CD4-positive, alpha-beta T cell (primary cell): ENCODE results near the gene CHP1. TPM values are rescaled to one million over a fixed set of nuclear protein-coding genes. Genes with fewer than 3 reads are reported as not detected.

ENCODE experiments used
- ATAC-seq: fragments of 200-7000 bp; cut with Tn5 transposase; one replicate; pipeline ENCODE4 v1.10.0; 2022; ENCODE audit warnings: mild to moderate bottlenecking; ENCODE audit not compliant: poor library complexity
- CTCF ChIA-PET: fragments of 350-600 bp; sonication (Branson Sonifier 250); formaldehyde crosslinking; loops from one replicate; lab custom pipeline; 2021; ENCODE audit warnings: antibody characterized with exemption, inconsistent platforms; lab: Charles Lee
- POLR2A ChIA-PET: fragments of 350-600 bp; sonication (Branson Sonifier 250); formaldehyde crosslinking; loops from one replicate; lab custom pipeline; 2021; ENCODE audit warnings: antibody characterized with exemption, inconsistent platforms; lab: Charles Lee
- DNase-seq, 14 experiments: peaks; one replicate each; pipeline ENCODE4 v3.0.0-alpha.2; 2013 to 2020; ENCODE audit warnings: mixed read lengths in 2 of 14
- H3K27ac ChIP-seq, 2 donors: one replicate each; pipeline versions ENCODE4 v1.5.1 to v1.7.0; 2013; ENCODE audit warnings: low read length in 2 of 2, low read depth in 1 of 2, mild to moderate bottlenecking in 1 of 2
- H3K27me3 ChIP-seq, 2 experiments: 1 replicate in 1 of 2; 2 replicates in 1 of 2; pipeline versions ENCODE4 v1.6.1 to v1.7.0; 2013; ENCODE audit warnings: low read length in 2 of 2, control low read depth in 1 of 2, mild to moderate bottlenecking in 1 of 2, moderate library complexity in 1 of 2; ENCODE audit not compliant: insufficient read depth in 2 of 2, control insufficient read depth in 1 of 2
- H3K36me3 ChIP-seq: one replicate; pipeline ENCODE4 v1.6.1; 2013; ENCODE audit warnings: low read length, control low read depth; ENCODE audit not compliant: insufficient read depth
- H3K4me1 ChIP-seq: one replicate; pipeline ENCODE4 v1.6.1; 2013; ENCODE audit warnings: low read length, control low read depth; ENCODE audit not compliant: insufficient read depth
- H3K4me3 ChIP-seq: one replicate; pipeline ENCODE4 v1.5.1; 2013; ENCODE audit warnings: mild to moderate bottlenecking, low read length, moderate library complexity
- H3K9me3 ChIP-seq, 2 experiments: 1 replicate in 1 of 2; 2 replicates in 1 of 2; pipeline versions ENCODE4 v1.6.1 to v1.7.0; 2013; ENCODE audit warnings: low read length in 2 of 2, mild to moderate bottlenecking in 2 of 2, control low read depth in 1 of 2, moderate library complexity in 1 of 2; ENCODE audit not compliant: control insufficient read depth in 1 of 2, insufficient read depth in 1 of 2
- H3K27ac Mint-ChIP-seq: one replicate; pipeline ENCODE4 v1.8.0; 2020; ENCODE audit warnings: mixed read lengths
- H3K27me3 Mint-ChIP-seq: one replicate; pipeline ENCODE4 v1.8.0; 2021; ENCODE audit warnings: mixed read lengths
- H3K36me3 Mint-ChIP-seq: one replicate; pipeline ENCODE4 v1.8.0; 2021; ENCODE audit warnings: low read depth, mixed read lengths
- H3K4me1 Mint-ChIP-seq: one replicate; pipeline ENCODE4 v1.8.0; 2021; ENCODE audit warnings: low read depth, mixed read lengths
- H3K4me3 Mint-ChIP-seq: one replicate; pipeline ENCODE4 v1.8.0; 2020; ENCODE audit warnings: mild to moderate bottlenecking, mixed read lengths
- H3K9me3 Mint-ChIP-seq: one replicate; pipeline ENCODE4 v1.8.0; 2020; ENCODE audit warnings: mixed read lengths
- CTCF ChIP-seq: fragments of 200-600 bp; IDR thresholded peaks from one replicate; pipeline ENCODE4 v1.8.0; 2022; ENCODE audit warnings: antibody characterized with exemption, mild to moderate bottlenecking
- intact Hi-C, 2 experiments: fragments of 100-400 bp; cut with DNase I in 1 of 2; cut with micrococcal nuclease in 1 of 2; formaldehyde crosslinking; loops; one replicate each; pipeline versions ENCODE4 v1.15.1 to v1.9.0; 2023 to 2025; cut with DNase I, micrococcal nuclease
- total RNA-seq, 174 experiments: library from RNA in 2 of 174; stranded (reverse) in 2 of 174; gene quantifications; one replicate each; pipeline ENCODE4 v1.2.3 and lab custom pipeline; 2021 to 2026

The CHP1 gene
- total RNA-seq, 2 experiments from 2014 or later, result 20.7 to 25.5 TPM

GRCh38 chr15:41323611-41324010, 92.5 kb downstream of the CHP1 start:
- no peak for ATAC-seq
- intact Hi-C loops, result no loop called here
- H3K4me1 Mint-ChIP-seq, result no peaks in the 10 kb centered on the region

GRCh38 chr15:41331281-41331680, 100.2 kb downstream of the CHP1 start:
- no peak for ATAC-seq
- H3K27me3 Mint-ChIP-seq, result no peaks in the 10 kb centered on the region
- peaks cover 12% of the 10 kb centered on the region for H3K36me3 Mint-ChIP-seq
- TF ChIP-seq CTCF, result no peak
- peak overlapping the region; percentile 78 for H3K27ac Mint-ChIP-seq
- peak overlapping the region; percentile 89 for H3K4me3 Mint-ChIP-seq
- no peak overlapping the region for H3K4me3 ChIP-seq
- H3K27ac ChIP-seq, result no peak overlapping the region
- peaks cover 19% of the 10 kb centered on the region for H3K4me1 Mint-ChIP-seq
- DNase-seq, result no peak
- H3K36me3 ChIP-seq, result no peaks in the 10 kb centered on the region
- no peaks in the 10 kb centered on the region for H3K27me3 ChIP-seq
- H3K9me3 ChIP-seq, result no peaks in the 10 kb centered on the region
- ChIA-PET CTCF (no interaction called here), POLR2A (interaction anchor here (2.3 kb wide), 1 partner anchor 46 kb away, joined by 8 read pairs; no protein-coding TSS in a partner anchor)
- no peaks in the 10 kb centered on the region for H3K9me3 Mint-ChIP-seq
- intact Hi-C loops, result loop anchor here in 1 of 2 experiments (5.0 to 10.0 kb wide), 6 partner anchors 71 to 644 kb away; partner anchors contain the start of genes CHAC1, EHD4, NDUFAF1 and RPAP1
- peaks cover 18% of the 10 kb centered on the region for H3K4me1 ChIP-seq

More at GRCh38 chr15:41323611-41324010, 92.5 kb downstream of the CHP1 start:
- DNase-seq, result peak in 1 of 14 experiments; percentile 7
- POLR2A ChIA-PET, result no interaction called here
- Mint-ChIP-seq H3K27ac (no peak overlapping the region), H3K4me3 (no peak overlapping the region), H3K9me3 (no peaks in the 10 kb centered on the region), H3K27me3 (no peaks in the 10 kb centered on the region), H3K36me3 (no peaks in the 10 kb centered on the region)
- Histone ChIP-seq H3K27ac (no peak overlapping the region), H3K36me3 (no peaks in the 10 kb centered on the region), H3K27me3 (no peaks in the 10 kb centered on the region), H3K4me3 (no peak overlapping the region), H3K9me3 (peaks cover 0 to 3% of the 10 kb centered on the region in 2 experiments), H3K4me1 (no peaks in the 10 kb centered on the region)
- no peak for TF ChIP-seq CTCF
- CTCF ChIA-PET, result interaction anchor here (0.7 kb wide), 1 partner anchor 9 kb away, joined by 3 read pairs; the partner anchor contains the start of gene OIP5

Other genes starting within 250 kb of the CHP1 start
- 10 to 100 TPM; 20.3 to 22.9 TPM for gene INO80, start 115.0 kb upstream of the CHP1 start, total RNA-seq
- gene EXD1, start 511 bp upstream of the CHP1 start, total RNA-seq, result not detected
- under 1 TPM; 0.20 to 0.36 TPM for gene OIP5, start 101.3 kb downstream of the CHP1 start, total RNA-seq
- gene NUSAP1, start 101.6 kb downstream of the CHP1 start, total RNA-seq, result 1 to 10 TPM; 2.2 to 2.3 TPM
- 1 to 10 TPM; 2.0 to 2.3 TPM for gene NDUFAF1, start 171.2 kb downstream of the CHP1 start, total RNA-seq
- 10 to 100 TPM; 29.9 to 34.2 TPM for gene RTF1, start 185.8 kb downstream of the CHP1 start, total RNA-seq